OCI-LY3 (cell line): ENCODE results near the gene UBQLN1.

Experiments
- H2AFZ ChIP-seq: fragments of 200-600, 300-600 bp; shearing (Covaris generic); 2 replicates; pipeline ENCODE4 v1.6.0; 2014; ENCODE audit warnings: antibody characterized with exemption, low read depth, low read length
- H3K27ac ChIP-seq: fragments of 200-600, 300-600 bp; sonication (generic); 2 replicates; pipeline ENCODE4 v1.5.1; 2014; ENCODE audit warnings: mild to moderate bottlenecking, low read length, moderate library complexity, mixed read lengths
- H3K27me3 ChIP-seq: fragments of 200-600, 300-600 bp; sonication (generic); 2 replicates; pipeline ENCODE4 v1.6.1; 2014; ENCODE audit warnings: low read depth, low read length, mixed read lengths
- H3K36me3 ChIP-seq: fragments of 200-600, 300-600 bp; sonication (generic); replicated peaks from 2 replicates; pipeline ENCODE3; 2014; ENCODE audit warnings: low read depth, low read length, mixed read lengths
- H3K4me1 ChIP-seq: fragments of 300-600, 200-600 bp; sonication (generic); 2 replicates; pipeline ENCODE4 v1.6.1; 2014; ENCODE audit warnings: low read length, mixed read lengths
- H3K4me2 ChIP-seq: fragments of 200-600, 300-600 bp; sonication (generic); 2 replicates; pipeline ENCODE4 v1.6.1; 2014; ENCODE audit warnings: low read length, mixed read lengths
- H3K4me3 ChIP-seq: fragments of 300-600, 200-600 bp; sonication (generic); 2 replicates; pipeline ENCODE4 v1.5.1; 2014; ENCODE audit warnings: antibody characterized with exemption, mild to moderate bottlenecking, low read length, moderate library complexity
- H3K79me2 ChIP-seq: fragments of 300-600, 200-600 bp; shearing (Covaris generic); 2 replicates; pipeline ENCODE4 v1.6.1; 2014; ENCODE audit warnings: mild to moderate bottlenecking, low read length, mixed read lengths
- H3K9ac ChIP-seq: fragments of 300-600, 200-600 bp; shearing (Covaris generic); 2 replicates; pipeline ENCODE4 v1.6.0; 2014; ENCODE audit warnings: mild to moderate bottlenecking, low read length, moderate library complexity
- H3K9me3 ChIP-seq: fragments of 200-600, 300-600 bp; shearing (Covaris generic); 2 replicates; pipeline ENCODE4 v1.6.1; 2014; ENCODE audit warnings: low read length, mixed read lengths; ENCODE audit not compliant: insufficient read depth
- H4K20me1 ChIP-seq: fragments of 200-600, 300-600 bp; sonication (generic); 2 replicates; pipeline ENCODE4 v1.6.1; 2016; ENCODE audit warnings: low read length, mixed read lengths; ENCODE audit not compliant: insufficient read depth
- CTCF ChIP-seq: fragments of 200-600, 300-600 bp; sonication (generic); IDR thresholded peaks from 2 replicates; pipeline ENCODE4 v1.5.1; 2014; ENCODE audit warnings: antibody characterized with exemption, low read length, low read depth
- EZH2phosphoT487 ChIP-seq: fragments of 200-600 bp; shearing (Covaris generic); IDR thresholded peaks from 2 replicates; pipeline ENCODE4 v1.6.1; 2018; ENCODE audit warnings: antibody characterized with exemption, mixed run types, low read depth

UBQLN1 gene

GRCh38 chr9:83637389-83637788 is 70.4 kb downstream of the UBQLN1 start:
- H3K36me3 ChIP-seq, result no peaks in the 10 kb centered on the region
- no peak overlapping the region for H3K4me3 ChIP-seq
- H4K20me1 ChIP-seq, result no peaks in the 10 kb centered on the region
- H2AFZ ChIP-seq, result no peak overlapping the region
- TF ChIP-seq EZH2phosphoT487 (no peak), CTCF (no peak)
- H3K4me1 ChIP-seq, result peaks cover 4% of the 10 kb centered on the region; the same call in 1 of the 2 replicates
- no peaks in the 10 kb centered on the region for H3K9me3 ChIP-seq
- H3K27me3 ChIP-seq, result no peaks in the 10 kb centered on the region
- no peak overlapping the region for H3K27ac ChIP-seq
- H3K4me2 ChIP-seq, result no peak overlapping the region
- H3K79me2 ChIP-seq, result no peaks in the 10 kb centered on the region
- H3K9ac ChIP-seq, result no peak overlapping the region

- no peak overlapping the region for H3K4me2 ChIP-seq
- H3K9ac ChIP-seq, result no peak overlapping the region
- H3K4me3 ChIP-seq, result no peak overlapping the region
- H2AFZ ChIP-seq, result no peak overlapping the region
- H3K27ac ChIP-seq, result no peak overlapping the region
- H4K20me1 ChIP-seq, result no peaks in the 10 kb centered on the region
- H3K36me3 ChIP-seq, result no peaks in the 10 kb centered on the region
- peaks cover 4% of the 10 kb centered on the region; the same call in 1 of the 2 replicates for H3K4me1 ChIP-seq
- H3K79me2 ChIP-seq, result no peaks in the 10 kb centered on the region
- no peaks in the 10 kb centered on the region for H3K9me3 ChIP-seq
- TF ChIP-seq EZH2phosphoT487 (no peak), CTCF (no peak)
- H3K27me3 ChIP-seq, result no peaks in the 10 kb centered on the region
These were observed 70.9 kb downstream of the UBQLN1 start for GRCh38 chr9:83636813-83637212.

- no peaks in the 10 kb centered on the region for H3K79me2 ChIP-seq
- no peak overlapping the region for H3K4me2 ChIP-seq
- peaks cover 7% of the 10 kb centered on the region for H3K36me3 ChIP-seq
- H2AFZ ChIP-seq, result no peak overlapping the region
- no peak overlapping the region for H3K4me3 ChIP-seq
- no peak overlapping the region for H3K9ac ChIP-seq
- no peaks in the 10 kb centered on the region for H4K20me1 ChIP-seq
- H3K4me1 ChIP-seq, result peaks cover 4% of the 10 kb centered on the region; the same call in 1 of the 2 replicates
- H3K27ac ChIP-seq, result no peak overlapping the region
- no peaks in the 10 kb centered on the region for H3K9me3 ChIP-seq
- no peaks in the 10 kb centered on the region for H3K27me3 ChIP-seq
- no peak for TF ChIP-seq CTCF
- no peak for TF ChIP-seq EZH2phosphoT487
These were observed 74.1 kb downstream of the UBQLN1 start for GRCh38 chr9:83633676-83634075.

GRCh38 chr9:83633255-83633654 is 74.5 kb downstream of the UBQLN1 start:
- Histone ChIP-seq H3K4me2 (no peak overlapping the region), H3K27me3 (no peaks in the 10 kb centered on the region), H3K27ac (no peak overlapping the region), H4K20me1 (no peaks in the 10 kb centered on the region), H3K36me3 (peaks cover 8% of the 10 kb centered on the region), H3K9me3 (no peaks in the 10 kb centered on the region), H3K9ac (no peak overlapping the region), H2AFZ (no peak overlapping the region), H3K4me3 (no peak overlapping the region), H3K4me1 (peaks cover 4% of the 10 kb centered on the region; the same call in 1 of the 2 replicates), H3K79me2 (no peaks in the 10 kb centered on the region)
- TF ChIP-seq CTCF (no peak), EZH2phosphoT487 (no peak)
